H9 (cell line): ENCODE data around the gene MYO7A. TPM values are rescaled to one million over a fixed set of nuclear protein-coding genes. Genes with fewer than 3 reads are reported as not detected.

Source experiments
- DNase-seq: peaks from one replicate; pipeline ENCODE4 v3.0.0-alpha.2; 2017
- H2AFZ ChIP-seq: one replicate; pipeline ENCODE4 v1.6.1; 2013; ENCODE audit warnings: mild to moderate bottlenecking, low read length, control low read depth, moderate library complexity
- H2AK5ac ChIP-seq: 2 replicates; pipeline ENCODE4 v1.6.1; 2013; ENCODE audit warnings: low read length, control low read depth, mixed read lengths; ENCODE audit not compliant: insufficient read length
- H2BK120ac ChIP-seq: one replicate; pipeline ENCODE4 v1.6.1; 2013; ENCODE audit warnings: low read depth, mild to moderate bottlenecking, low read length, control low read depth, inconsistent platforms; ENCODE audit not compliant: poor library complexity, severe bottlenecking
- H2BK12ac ChIP-seq: 2 replicates; pipeline ENCODE4 v1.6.1; 2013; ENCODE audit warnings: low read length, control low read depth, mixed read lengths, low read depth; ENCODE audit not compliant: insufficient read length
- H2BK15ac ChIP-seq: 2 replicates; pipeline ENCODE4 v1.6.1; 2013; ENCODE audit warnings: low read depth, low read length, control low read depth
- H2BK20ac ChIP-seq: one replicate; pipeline ENCODE4 v1.6.1; 2013; ENCODE audit warnings: low read depth, mild to moderate bottlenecking, low read length, control low read depth, inconsistent platforms; ENCODE audit not compliant: poor library complexity, severe bottlenecking
- H2BK5ac ChIP-seq: 2 replicates; pipeline ENCODE4 v1.6.1; 2013; ENCODE audit warnings: low read length, control low read depth, mixed read lengths; ENCODE audit not compliant: insufficient read length
- H3K14ac ChIP-seq: 2 replicates; pipeline ENCODE4 v1.6.1; 2013; ENCODE audit warnings: low read length, control low read depth; ENCODE audit not compliant: insufficient read depth
- H3K18ac ChIP-seq: 2 replicates; pipeline ENCODE4 v1.6.1; 2013; ENCODE audit warnings: low read depth, mild to moderate bottlenecking, mixed read lengths, low read length, control low read depth; ENCODE audit not compliant: insufficient read length
- H3K23ac ChIP-seq: 2 replicates; pipeline ENCODE4 v1.6.1; 2013; ENCODE audit warnings: low read length, control low read depth, mixed read lengths, low read depth; ENCODE audit not compliant: insufficient read length
- H3K23me2 ChIP-seq: 2 replicates; pipeline ENCODE4 v1.6.1; 2013; ENCODE audit warnings: low read depth, mild to moderate bottlenecking, mixed read lengths, low read length, control low read depth; ENCODE audit not compliant: insufficient read length, poor library complexity, severe bottlenecking
- H3K27ac ChIP-seq: 2 replicates; pipeline ENCODE4 v1.5.1; 2013; ENCODE audit warnings: low read length, control low read depth, mixed read lengths, low read depth; ENCODE audit not compliant: insufficient read length
- H3K27me3 ChIP-seq: 2 replicates; pipeline ENCODE4 v1.6.1; 2013; ENCODE audit warnings: low read length, control low read depth, inconsistent platforms; ENCODE audit not compliant: insufficient read depth
- H3K4ac ChIP-seq: 2 replicates; pipeline ENCODE4 v1.6.1; 2013; ENCODE audit warnings: low read depth, mild to moderate bottlenecking, control low read depth, inconsistent platforms, low read length, moderate library complexity
- H3K4me1 ChIP-seq: 2 replicates; pipeline ENCODE4 v1.6.1; 2013; ENCODE audit warnings: low read length, control low read depth, inconsistent platforms; ENCODE audit not compliant: insufficient read depth
- H3K4me2 ChIP-seq: 2 replicates; pipeline ENCODE4 v1.6.1; 2013; ENCODE audit warnings: low read length, control low read depth, mixed read lengths; ENCODE audit not compliant: insufficient read length, insufficient read depth
- H3K56ac ChIP-seq: 2 replicates; pipeline ENCODE4 v1.6.1; 2013; ENCODE audit warnings: low read depth, mild to moderate bottlenecking, mixed read lengths, low read length, control low read depth; ENCODE audit not compliant: insufficient read length
- H3K79me1 ChIP-seq: 2 replicates; pipeline ENCODE4 v1.6.1; 2013; ENCODE audit warnings: low read depth, mild to moderate bottlenecking, moderate library complexity, low read length, control low read depth, inconsistent platforms; ENCODE audit not compliant: insufficient read depth, poor library complexity, severe bottlenecking
- H3K79me2 ChIP-seq: 2 replicates; pipeline ENCODE4 v1.6.1; 2013; ENCODE audit warnings: low read length, control low read depth, inconsistent platforms; ENCODE audit not compliant: insufficient read depth
- H3K9ac ChIP-seq: 2 replicates; pipeline ENCODE4 v1.6.1; 2013; ENCODE audit warnings: low read length, control low read depth, mixed read lengths; ENCODE audit not compliant: insufficient read length; ENCODE audit errors: extremely low read depth
- H3K9me3 ChIP-seq: one replicate; pipeline ENCODE4 v1.6.1; 2013; ENCODE audit warnings: low read depth, low read length, inconsistent platforms; ENCODE audit not compliant: control insufficient read depth
- H3T11ph ChIP-seq: one replicate; pipeline ENCODE4 v1.6.1; 2013; ENCODE audit warnings: mild to moderate bottlenecking, low read length, control low read depth, inconsistent platforms
- H4K20me1 ChIP-seq: one replicate; pipeline ENCODE4 v1.6.1; 2013; ENCODE audit not compliant: control insufficient read depth, insufficient read length, insufficient read depth
- H4K5ac ChIP-seq: 2 replicates; pipeline ENCODE4 v1.6.1; 2013; ENCODE audit warnings: low read depth, mild to moderate bottlenecking, mixed read lengths, low read length, control low read depth; ENCODE audit not compliant: insufficient read length
- H4K8ac ChIP-seq: replicated peaks from 2 replicates; pipeline ENCODE4 v1.6.1; 2013; ENCODE audit warnings: low read length, control low read depth, mixed read lengths, low read depth; ENCODE audit not compliant: insufficient read length
- H4K91ac ChIP-seq: 2 replicates; pipeline ENCODE4 v1.6.1; 2013; ENCODE audit warnings: low read depth, mild to moderate bottlenecking, moderate library complexity, mixed read lengths, low read length, control low read depth; ENCODE audit not compliant: insufficient read length
- H3K27ac Mint-ChIP-seq, 3 experiments: 2 replicates in 2 of 3; 3 replicates in 1 of 3; pipeline ENCODE4 v1.8.0; 2020 to 2021; ENCODE audit warnings: mixed read lengths in 3 of 3, mild to moderate bottlenecking in 1 of 3, moderate library complexity in 1 of 3
- H3K27me3 Mint-ChIP-seq: 2 replicates; pipeline ENCODE4 v1.8.0; 2021; ENCODE audit warnings: low read depth, mild to moderate bottlenecking, moderate library complexity, mixed read lengths
- H3K36me3 Mint-ChIP-seq, 3 experiments: 2 replicates in 2 of 3; 3 replicates in 1 of 3; pipeline ENCODE4 v1.8.0; 2020 to 2021; ENCODE audit warnings: low read depth in 3 of 3, mixed read lengths in 3 of 3; ENCODE audit not compliant: insufficient read depth in 1 of 3
- H3K4me1 Mint-ChIP-seq, 2 experiments: 2 replicates each; pipeline ENCODE4 v1.8.0; 2020; ENCODE audit warnings: mixed read lengths in 2 of 2
- H3K4me3 Mint-ChIP-seq, 2 experiments: 2 replicates in 1 of 2; 3 replicates in 1 of 2; pipeline ENCODE4 v1.8.0; 2020 to 2021; ENCODE audit warnings: mild to moderate bottlenecking in 2 of 2, mixed read lengths in 2 of 2, moderate library complexity in 1 of 2
- H3K9me3 Mint-ChIP-seq, 2 experiments: 2 replicates in 1 of 2; 3 replicates in 1 of 2; pipeline ENCODE4 v1.8.0; 2020; ENCODE audit warnings: mild to moderate bottlenecking in 2 of 2, mixed read lengths in 2 of 2, moderate library complexity in 1 of 2
- CTCF ChIP-seq: fragments of 200-600 bp; sonication (generic); conservative IDR thresholded peaks from 3 replicates; pipeline ENCODE4 v1.8.0; 2021; ENCODE audit warnings: antibody characterized with exemption, mild to moderate bottlenecking
- WGBS: extraction: QIAGEN DNeasy Blood & Tissue Kit; methylation state at CpG from one replicate; pipeline ENCODE4 v1.1.7; 2013; ENCODE audit warnings: missing lambda C conversion rate, low lambda C conversion rate, mixed read lengths; ENCODE audit not compliant: insufficient read length; ENCODE audit errors: extremely low coverage; 5-methylcytosine and 5-hydroxymethylcytosine counted together
- total RNA-seq: library from RNA; stranded (reverse); gene quantifications from 2 replicates; pipeline ENCODE4 v1.2.1, GENCODE V29; 2021

Gene MYO7A
- total RNA-seq, 1 experiment from 2014 or later, result 1.6 TPM

- H2BK15ac ChIP-seq, result no peak overlapping the region
- H3K18ac ChIP-seq, result no peak overlapping the region
- no peak overlapping the region for H3K9ac ChIP-seq
- H3K14ac ChIP-seq, result no peak overlapping the region; the same call in 1 of the 2 replicates
- H2BK12ac ChIP-seq, result no peak overlapping the region
- H3K79me2 ChIP-seq, result no peaks in the 10 kb centered on the region
- TF ChIP-seq CTCF, result no peak
- H3K9me3 ChIP-seq, result no peaks in the 10 kb centered on the region
- no peak overlapping the region for H3K23ac ChIP-seq
- H3K27ac ChIP-seq, result no peak overlapping the region
- H3K4me1 Mint-ChIP-seq, result 0 out of 4 replicates have a peak, but pooled peaks cover 0 to 3% of the 10 kb centered on the region in 2 experiments
- no peaks in the 10 kb centered on the region for H4K20me1 ChIP-seq
- no peak overlapping the region for H2AK5ac ChIP-seq
- no peak overlapping the region for H4K5ac ChIP-seq
- H3K56ac ChIP-seq, result no peak overlapping the region
- no peak overlapping the region for H2BK20ac ChIP-seq
- H3K27ac Mint-ChIP-seq, result no peak overlapping the region
- H3T11ph ChIP-seq, result no peak overlapping the region
- no peak for DNase-seq
- peaks cover 6% of the 10 kb centered on the region for H3K27me3 Mint-ChIP-seq
- H3K4ac ChIP-seq, result no peak overlapping the region
- no peaks in the 10 kb centered on the region for H3K79me1 ChIP-seq
- no peak overlapping the region for H2AFZ ChIP-seq
- H2BK5ac ChIP-seq, result no peak overlapping the region
- no peak overlapping the region for H3K4me3 Mint-ChIP-seq
- H3K27me3 ChIP-seq, result no peaks in the 10 kb centered on the region
- H3K4me1 ChIP-seq, result no peaks in the 10 kb centered on the region
- no peak overlapping the region for H3K4me2 ChIP-seq
- no peaks in the 10 kb centered on the region; a peak in 1 of 7 replicates for H3K36me3 Mint-ChIP-seq
- H4K8ac ChIP-seq, result no peak overlapping the region
- H3K23me2 ChIP-seq, result no peaks in the 10 kb centered on the region
- H2BK120ac ChIP-seq, result no peak overlapping the region
- H3K9me3 Mint-ChIP-seq, result no peaks in the 10 kb centered on the region
- WGBS, result no CpG with 5 or more reads among the region's 20 CpGs
- H4K91ac ChIP-seq, result no peak overlapping the region
These were observed 32.0 kb downstream of the MYO7A start for GRCh38 chr11:77159937-77160495.
